SK-N-SH (cell line): ENCODE measurements around the gene CCDC127. TPM values are rescaled to one million over a fixed set of nuclear protein-coding genes. Genes with fewer than 3 reads are reported as not detected.

ENCODE experiments used
- CTCF ChIA-PET: fragments of 300-600, 350-600 bp; formaldehyde crosslinking; extraction: SDS; loops from one replicate; lab custom pipeline; 2021; lab: Yijun Ruan, JAX
- POLR2A ChIA-PET: fragments of 350-600 bp; sonication (Branson Sonifier 250); formaldehyde crosslinking; extraction: SDS; loops from one replicate; lab custom pipeline; 2020; ENCODE audit warnings: antibody characterized with exemption, inconsistent platforms; lab: Yijun Ruan, JAX
- DNase-seq: peaks from one replicate; pipeline ENCODE4 v3.0.0; 2012
- H2AFZ ChIP-seq: fragments of 200-600 bp; sonication (generic); 2 replicates; pipeline ENCODE4 v1.8.1; 2016; ENCODE audit warnings: antibody characterized with exemption, mild to moderate bottlenecking, low read depth
- H3F3A ChIP-seq: fragments of 200-600 bp; sonication (generic); replicated peaks from 2 replicates; pipeline ENCODE3; 2016; ENCODE audit warnings: antibody characterized with exemption, mild to moderate bottlenecking; ENCODE audit not compliant: insufficient read depth
- H3K27ac ChIP-seq, 2 experiments: fragments of 200-500 bp in 1 of 2; fragments of 200-600 bp in 1 of 2; sonication (Bioruptor generic) in 1 of 2; sonication (generic), shearing (Covaris generic) in 1 of 2; 2 replicates each; pipeline versions ENCODE4 v1.5.1 to v1.6.1; 2014 to 2016; ENCODE audit warnings: low read depth in 2 of 2, inconsistent platforms in 1 of 2, low read length in 1 of 2, mild to moderate bottlenecking in 1 of 2, mixed read lengths in 1 of 2
- H3K27me3 ChIP-seq: fragments of 200-600 bp; sonication (generic), shearing (Covaris generic); 2 replicates; pipeline ENCODE4 v1.6.1; 2016; ENCODE audit warnings: mixed run types; ENCODE audit not compliant: insufficient read depth
- H3K36me3 ChIP-seq, 2 experiments: fragments of 200-500 bp in 1 of 2; fragments of 200-600 bp in 1 of 2; sonication (Bioruptor generic) in 1 of 2; sonication (generic) in 1 of 2; replicated peaks in 1 of 2; 2 replicates each; pipeline versions ENCODE3 to v1.5.1; 2014 to 2016; ENCODE audit warnings: low read length in 1 of 2, mild to moderate bottlenecking in 1 of 2; ENCODE audit not compliant: insufficient read depth in 2 of 2, control insufficient read depth in 1 of 2
- H3K4me1 ChIP-seq, 2 experiments: fragments of 200-500 bp in 1 of 2; fragments of 200-600 bp in 1 of 2; sonication (Bioruptor generic) in 1 of 2; sonication (generic), shearing (Covaris generic) in 1 of 2; 2 replicates each; pipeline versions ENCODE4 v1.5.1 to v1.6.1; 2014 to 2016; ENCODE audit warnings: low read depth in 1 of 2, low read length in 1 of 2, mixed run types in 1 of 2; ENCODE audit not compliant: insufficient read depth in 2 of 2, control insufficient read depth in 1 of 2
- H3K4me2 ChIP-seq: fragments of 200-600 bp; sonication (generic), shearing (Covaris generic); 2 replicates; pipeline ENCODE4 v1.6.1; 2017; ENCODE audit warnings: mixed run types
- H3K4me3 ChIP-seq, 2 experiments: fragments of 200-500 bp in 1 of 2; fragments of 200-600 bp in 1 of 2; sonication (Bioruptor generic) in 1 of 2; sonication (generic), shearing (Covaris generic) in 1 of 2; 2 replicates each; pipeline versions ENCODE4 v1.5.1 to v1.8.1; 2014 to 2016; ENCODE audit warnings: low read depth in 2 of 2, inconsistent platforms in 1 of 2, low read length in 1 of 2, mild to moderate bottlenecking in 1 of 2, mixed read lengths in 1 of 2, moderate library complexity in 1 of 2
- H3K79me2 ChIP-seq: fragments of 200-600 bp; sonication (generic); 2 replicates; pipeline ENCODE4 v1.8.1; 2017; ENCODE audit warnings: mild to moderate bottlenecking; ENCODE audit not compliant: insufficient read depth
- H3K9ac ChIP-seq: fragments of 200-600 bp; sonication (generic); 2 replicates; pipeline ENCODE4 v1.6.1; 2017; ENCODE audit warnings: mixed run types
- H3K9me2 ChIP-seq: fragments of 200-600 bp; sonication (generic); 2 replicates; pipeline ENCODE4 v1.6.1; 2017; ENCODE audit warnings: mixed run types
- H3K9me3 ChIP-seq: fragments of 200-600 bp; sonication (generic); 2 replicates; pipeline ENCODE4 v1.6.1; 2017; ENCODE audit warnings: mixed run types, mild to moderate bottlenecking, moderate library complexity
- H4K20me1 ChIP-seq: fragments of 200-600 bp; sonication (generic); 2 replicates; pipeline ENCODE4 v1.6.1; 2017; ENCODE audit warnings: mild to moderate bottlenecking, mixed run types; ENCODE audit not compliant: insufficient read depth
- ELF1 ChIP-seq: IDR thresholded peaks from 2 replicates; pipeline ENCODE4 v1.4.0; 2012
- EZH2phosphoT487 ChIP-seq: fragments of 200-600 bp; sonication (generic); IDR thresholded peaks from 2 replicates; pipeline ENCODE4 v1.6.1; 2017; ENCODE audit warnings: low read depth, mixed run types, mild to moderate bottlenecking, antibody characterized with exemption, moderate library complexity, borderline replicate concordance
- FOXM1 ChIP-seq: IDR thresholded peaks from 2 replicates; pipeline ENCODE4 v1.4.0; 2012; ENCODE audit warnings: low read depth, mild to moderate bottlenecking
- GABPA ChIP-seq: IDR thresholded peaks from 2 replicates; pipeline ENCODE4 v1.4.0; 2012; ENCODE audit warnings: low read depth, mild to moderate bottlenecking
- GATA2 ChIP-seq: sonication (generic); formaldehyde crosslinking; IDR thresholded peaks from 2 replicates; pipeline ENCODE4 v1.5.0; 2020; ENCODE audit warnings: mild to moderate bottlenecking, missing genetic modification reagents
- JUND ChIP-seq: IDR thresholded peaks from 2 replicates; pipeline ENCODE4 v1.4.0; 2012
- MAX ChIP-seq: IDR thresholded peaks from 2 replicates; pipeline ENCODE4 v1.4.0; 2012; ENCODE audit warnings: low read depth
- MEF2A ChIP-seq: IDR thresholded peaks from 2 replicates; pipeline ENCODE4 v1.4.0; 2012; ENCODE audit warnings: low read depth, borderline replicate concordance
- NFIC ChIP-seq: IDR thresholded peaks from 2 replicates; pipeline ENCODE4 v1.4.0; 2012; ENCODE audit warnings: borderline replicate concordance
- NRF1 ChIP-seq: IDR thresholded peaks from 2 replicates; pipeline ENCODE4 v1.6.1; 2012; ENCODE audit warnings: low read depth, mild to moderate bottlenecking, low read length
- RAD21 ChIP-seq: IDR thresholded peaks from 2 replicates; pipeline ENCODE4 v1.6.1; 2012; ENCODE audit warnings: mild to moderate bottlenecking, low read length
- RCOR1 ChIP-seq: fragments of 150-350 bp; IDR thresholded peaks from 2 replicates; pipeline ENCODE4 v1.6.1; 2017; ENCODE audit warnings: antibody characterized with exemption, low read length
- SIN3A ChIP-seq: IDR thresholded peaks from 2 replicates; pipeline ENCODE4 v1.6.1; 2012; ENCODE audit warnings: low read depth, mild to moderate bottlenecking, low read length, moderate library complexity, borderline replicate concordance
- SMC3 ChIP-seq: IDR thresholded peaks from 2 replicates; pipeline ENCODE4 v1.6.1; 2012; ENCODE audit warnings: low read depth, low read length, improper control_type of control experiment
- TCF12 ChIP-seq: IDR thresholded peaks from 2 replicates; pipeline ENCODE4 v1.4.0; 2012
- YY1 ChIP-seq: IDR thresholded peaks from 2 replicates; pipeline ENCODE4 v1.4.0; 2012; ENCODE audit warnings: low read depth, mild to moderate bottlenecking
- WGBS: methylation state at CpG from one replicate; pipeline ENCODE4 v1.1.6; 2017; ENCODE audit warnings: low lambda C conversion rate; 5-methylcytosine and 5-hydroxymethylcytosine counted together
- polyA plus RNA-seq, 3 experiments: library from polyadenylated mRNA; depleted of rRNA; stranded (reverse); fragments of >200 nt; gene quantifications; 2 replicates each; pipeline ENCODE4 v1.2.3, GENCODE V29; 2012
- TF ChIP-seq, protein P1 (sequence below): IDR thresholded peaks from 2 replicates; pipeline ENCODE4 v1.6.1; 2012; ENCODE audit warnings: mild to moderate bottlenecking, low read depth, low read length, moderate library complexity
- TF ChIP-seq, protein P2 (sequence below): IDR thresholded peaks from 2 replicates; pipeline ENCODE4 v1.4.0; 2012; ENCODE audit warnings: low read depth, borderline replicate concordance
- TF ChIP-seq, protein P3 (sequence below): fragments of 200-600 bp; sonication (generic); IDR thresholded peaks from 2 replicates; pipeline ENCODE4 v1.6.1; 2017; ENCODE audit warnings: antibody characterized with exemption, mild to moderate bottlenecking, moderate library complexity
- TF ChIP-seq, protein P4 (sequence below): fragments of 150-350 bp; IDR thresholded peaks from 2 replicates; pipeline ENCODE4 v1.6.1; 2017; ENCODE audit warnings: antibody characterized with exemption, low read length, low read depth, borderline replicate concordance

CCDC127 gene
- polyA plus RNA-seq, 1 of the 3 experiments (the other 2 are of a cell fraction): 3.9 TPM

GRCh38 chr5:161803-162110, 56.2 kb downstream of the CCDC127 start (continued):
- TF ChIP-seq GATA2 (CRISPR knock-in tag) (no peak), TCF12 (no peak), SIN3A (no peak), NRF1 (no peak), MAX (no peak), EZH2phosphoT487 (no peak), MEF2A (no peak), RCOR1 (no peak), SMC3 (no peak)
- TF ChIP-seq, protein P1, sequence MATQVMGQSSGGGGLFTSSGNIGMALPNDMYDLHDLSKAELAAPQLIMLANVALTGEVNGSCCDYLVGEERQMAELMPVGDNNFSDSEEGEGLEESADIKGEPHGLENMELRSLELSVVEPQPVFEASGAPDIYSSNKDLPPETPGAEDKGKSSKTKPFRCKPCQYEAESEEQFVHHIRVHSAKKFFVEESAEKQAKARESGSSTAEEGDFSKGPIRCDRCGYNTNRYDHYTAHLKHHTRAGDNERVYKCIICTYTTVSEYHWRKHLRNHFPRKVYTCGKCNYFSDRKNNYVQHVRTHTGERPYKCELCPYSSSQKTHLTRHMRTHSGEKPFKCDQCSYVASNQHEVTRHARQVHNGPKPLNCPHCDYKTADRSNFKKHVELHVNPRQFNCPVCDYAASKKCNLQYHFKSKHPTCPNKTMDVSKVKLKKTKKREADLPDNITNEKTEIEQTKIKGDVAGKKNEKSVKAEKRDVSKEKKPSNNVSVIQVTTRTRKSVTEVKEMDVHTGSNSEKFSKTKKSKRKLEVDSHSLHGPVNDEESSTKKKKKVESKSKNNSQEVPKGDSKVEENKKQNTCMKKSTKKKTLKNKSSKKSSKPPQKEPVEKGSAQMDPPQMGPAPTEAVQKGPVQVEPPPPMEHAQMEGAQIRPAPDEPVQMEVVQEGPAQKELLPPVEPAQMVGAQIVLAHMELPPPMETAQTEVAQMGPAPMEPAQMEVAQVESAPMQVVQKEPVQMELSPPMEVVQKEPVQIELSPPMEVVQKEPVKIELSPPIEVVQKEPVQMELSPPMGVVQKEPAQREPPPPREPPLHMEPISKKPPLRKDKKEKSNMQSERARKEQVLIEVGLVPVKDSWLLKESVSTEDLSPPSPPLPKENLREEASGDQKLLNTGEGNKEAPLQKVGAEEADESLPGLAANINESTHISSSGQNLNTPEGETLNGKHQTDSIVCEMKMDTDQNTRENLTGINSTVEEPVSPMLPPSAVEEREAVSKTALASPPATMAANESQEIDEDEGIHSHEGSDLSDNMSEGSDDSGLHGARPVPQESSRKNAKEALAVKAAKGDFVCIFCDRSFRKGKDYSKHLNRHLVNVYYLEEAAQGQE: no peak

DNA sequence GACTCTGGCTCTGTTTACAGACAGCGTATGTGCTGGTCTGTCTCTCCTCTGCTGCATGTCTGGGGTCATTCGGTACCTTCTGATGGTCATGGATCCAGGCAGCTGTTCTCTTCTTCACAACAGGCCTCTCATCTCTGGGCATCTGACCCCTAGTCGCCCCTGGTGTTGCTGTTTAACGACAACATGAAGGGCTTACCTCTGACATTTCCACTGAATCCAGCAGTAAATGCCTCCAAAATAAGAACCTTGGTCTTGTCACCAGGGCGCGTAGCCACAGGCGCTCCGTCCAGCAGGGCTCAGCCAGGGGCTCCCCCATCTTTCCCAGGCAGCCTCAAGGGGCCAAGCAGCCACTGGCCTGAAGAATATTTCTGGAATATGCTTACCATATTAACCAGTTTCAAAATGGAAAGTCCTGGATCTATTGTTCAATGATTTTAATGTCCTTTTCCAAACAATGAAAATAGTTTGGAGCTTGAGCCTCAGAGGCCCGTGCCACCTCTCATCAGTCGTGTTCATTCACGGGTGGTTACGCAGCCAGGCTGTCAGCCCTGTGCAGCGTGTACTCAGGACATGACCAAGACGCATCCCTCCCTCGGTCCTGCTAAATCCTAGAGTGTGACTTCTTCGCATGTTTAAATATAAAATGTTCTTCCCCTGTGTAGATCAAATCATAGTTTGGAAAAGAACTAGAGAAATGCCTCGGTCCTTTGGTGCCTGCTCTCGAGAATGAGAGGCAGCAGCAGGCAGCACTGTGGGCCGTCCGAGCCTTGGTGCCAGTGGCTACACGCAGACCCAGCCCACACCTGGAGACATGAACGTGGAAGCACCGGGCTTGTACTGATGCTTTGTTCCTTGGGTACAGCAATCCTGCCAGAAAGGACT, 56.8 kb downstream of the CCDC127 start:
- DNase-seq: no peak
- no peak overlapping the region for H3K27ac ChIP-seq
- TF ChIP-seq NRF1: no peak
- no peak for TF ChIP-seq RAD21
- TF ChIP-seq ELF1: no peak
- TF ChIP-seq, protein P2, sequence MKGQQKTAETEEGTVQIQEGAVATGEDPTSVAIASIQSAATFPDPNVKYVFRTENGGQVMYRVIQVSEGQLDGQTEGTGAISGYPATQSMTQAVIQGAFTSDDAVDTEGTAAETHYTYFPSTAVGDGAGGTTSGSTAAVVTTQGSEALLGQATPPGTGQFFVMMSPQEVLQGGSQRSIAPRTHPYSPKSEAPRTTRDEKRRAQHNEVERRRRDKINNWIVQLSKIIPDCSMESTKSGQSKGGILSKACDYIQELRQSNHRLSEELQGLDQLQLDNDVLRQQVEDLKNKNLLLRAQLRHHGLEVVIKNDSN: no peak
- TF ChIP-seq NFIC: no peak
- TF ChIP-seq EZH2phosphoT487: no peak
- no peak for TF ChIP-seq FOXM1
- TF ChIP-seq JUND: no peak
- TF ChIP-seq MEF2A: no peak
- no peak for TF ChIP-seq RCOR1
- no peak for TF ChIP-seq SIN3A
- TF ChIP-seq YY1: no peak
- TF ChIP-seq, protein P3, sequence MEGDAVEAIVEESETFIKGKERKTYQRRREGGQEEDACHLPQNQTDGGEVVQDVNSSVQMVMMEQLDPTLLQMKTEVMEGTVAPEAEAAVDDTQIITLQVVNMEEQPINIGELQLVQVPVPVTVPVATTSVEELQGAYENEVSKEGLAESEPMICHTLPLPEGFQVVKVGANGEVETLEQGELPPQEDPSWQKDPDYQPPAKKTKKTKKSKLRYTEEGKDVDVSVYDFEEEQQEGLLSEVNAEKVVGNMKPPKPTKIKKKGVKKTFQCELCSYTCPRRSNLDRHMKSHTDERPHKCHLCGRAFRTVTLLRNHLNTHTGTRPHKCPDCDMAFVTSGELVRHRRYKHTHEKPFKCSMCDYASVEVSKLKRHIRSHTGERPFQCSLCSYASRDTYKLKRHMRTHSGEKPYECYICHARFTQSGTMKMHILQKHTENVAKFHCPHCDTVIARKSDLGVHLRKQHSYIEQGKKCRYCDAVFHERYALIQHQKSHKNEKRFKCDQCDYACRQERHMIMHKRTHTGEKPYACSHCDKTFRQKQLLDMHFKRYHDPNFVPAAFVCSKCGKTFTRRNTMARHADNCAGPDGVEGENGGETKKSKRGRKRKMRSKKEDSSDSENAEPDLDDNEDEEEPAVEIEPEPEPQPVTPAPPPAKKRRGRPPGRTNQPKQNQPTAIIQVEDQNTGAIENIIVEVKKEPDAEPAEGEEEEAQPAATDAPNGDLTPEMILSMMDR: no peak
- TF ChIP-seq, protein P1: no peak
- TF ChIP-seq, protein P4, sequence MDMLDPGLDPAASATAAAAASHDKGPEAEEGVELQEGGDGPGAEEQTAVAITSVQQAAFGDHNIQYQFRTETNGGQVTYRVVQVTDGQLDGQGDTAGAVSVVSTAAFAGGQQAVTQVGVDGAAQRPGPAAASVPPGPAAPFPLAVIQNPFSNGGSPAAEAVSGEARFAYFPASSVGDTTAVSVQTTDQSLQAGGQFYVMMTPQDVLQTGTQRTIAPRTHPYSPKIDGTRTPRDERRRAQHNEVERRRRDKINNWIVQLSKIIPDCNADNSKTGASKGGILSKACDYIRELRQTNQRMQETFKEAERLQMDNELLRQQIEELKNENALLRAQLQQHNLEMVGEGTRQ: no peak
- no peak for TF ChIP-seq GABPA

More for the DNA sequence above, 56.8 kb downstream of the CCDC127 start:
- Histone ChIP-seq H3K4me3 (no peak overlapping the region), H3K9ac (no peak overlapping the region), H4K20me1 (no peaks in the 10 kb centered on the region), H3K36me3 (no peaks in the 10 kb centered on the region), H3K4me2 (no peak overlapping the region), H2AFZ (no peak overlapping the region), H3K9me3 (no peaks in the 10 kb centered on the region), H3F3A (peaks cover 3% of the 10 kb centered on the region), H3K79me2 (no peaks in the 10 kb centered on the region), H3K27me3 (no peaks in the 10 kb centered on the region; the same call in 1 of the 2 replicates), H3K4me1 (no peaks in the 10 kb centered on the region), H3K9me2 (no peaks in the 10 kb centered on the region)
- WGBS: 66% methylated on average over 23 of the region's 23 CpGs
- POLR2A ChIA-PET: no interaction called here
- CTCF ChIA-PET: no interaction called here
